HT-29 (cell line): ENCODE results near the gene POLDIP2. TPM values are rescaled to one million over a fixed set of nuclear protein-coding genes. Genes with fewer than 3 reads are reported as not detected.
"Not testable (repeated sequence)": the region's sequence is repeated elsewhere in the genome, so short reads cannot be mapped to it uniquely, and the experiment has no call there.

Source experiments
- DNase-seq: peaks from one replicate; pipeline ENCODE4 v3.0.0-alpha.2; 2015; ENCODE audit warnings: low spot score
- total RNA-seq: library from RNA; depleted of rRNA; stranded (reverse); fragments of >200 nt; shearing (Covaris generic); gene quantifications from 2 replicates; pipeline ENCODE4 v1.2.3, GENCODE V29; 2014

POLDIP2 gene
- total RNA-seq, 1 experiment from 2014 or later, result 146 TPM

GRCh38 chr17:28365487-28365886, 8.2 kb upstream of the POLDIP2 start:
- DNase-seq, result no peak

DNA sequence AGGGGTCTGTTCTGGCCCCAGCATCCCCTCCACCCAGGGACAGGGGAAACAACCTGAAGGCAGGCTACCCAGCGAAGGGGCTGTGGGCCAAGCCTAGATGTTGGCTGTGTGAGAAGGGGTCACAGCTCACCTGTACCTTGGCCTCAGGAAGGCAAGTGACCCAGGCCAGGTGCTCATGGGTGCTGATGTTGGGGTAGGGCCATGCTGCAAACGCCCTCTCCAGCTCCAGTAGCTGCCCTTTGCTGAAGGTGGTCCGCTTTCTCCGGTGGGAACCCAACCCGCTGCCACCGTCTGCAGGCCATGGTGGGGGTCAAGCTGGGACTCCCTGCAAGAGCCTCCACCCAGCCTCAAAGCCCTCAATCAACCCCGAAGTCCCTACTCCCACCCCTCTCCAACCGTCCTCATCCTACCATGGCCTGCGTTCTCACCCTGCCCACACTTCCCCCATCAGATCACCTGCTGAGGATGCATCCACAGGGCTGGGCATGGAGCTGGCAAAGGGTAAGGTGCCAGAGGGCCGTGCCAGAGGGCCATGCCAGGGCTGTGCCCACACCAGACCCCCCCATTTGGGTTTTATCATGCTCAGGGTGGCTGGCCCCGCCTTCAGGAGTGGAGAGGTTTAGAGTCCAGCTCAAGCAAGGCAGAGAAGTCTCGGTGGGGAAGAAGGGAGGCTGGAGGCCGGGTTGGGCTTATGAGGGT, 7.5 kb upstream of the POLDIP2 start, which contains the start of gene SEBOX:
TSS of gene SEBOX (minus strand) at position 535 of the 699 bp plus-strand sequence. CDS start at position 487, 48 bp downstream.
- DNase-seq, result no peak

GRCh38 chr17:28363776-28364650, 6.7 kb upstream of the POLDIP2 start:
- no peak for DNase-seq

GRCh38 chr17:28363186-28363585, 5.9 kb upstream of the POLDIP2 start:
- DNase-seq, result no peak

- no peak for DNase-seq
Observed at GRCh38 chr17:28357901-28358197, 522 bp upstream of the POLDIP2 start.

GRCh38 chr17:28350271-28350670, 7.1 kb downstream of the POLDIP2 start:
- DNase-seq, result no peak

DNA sequence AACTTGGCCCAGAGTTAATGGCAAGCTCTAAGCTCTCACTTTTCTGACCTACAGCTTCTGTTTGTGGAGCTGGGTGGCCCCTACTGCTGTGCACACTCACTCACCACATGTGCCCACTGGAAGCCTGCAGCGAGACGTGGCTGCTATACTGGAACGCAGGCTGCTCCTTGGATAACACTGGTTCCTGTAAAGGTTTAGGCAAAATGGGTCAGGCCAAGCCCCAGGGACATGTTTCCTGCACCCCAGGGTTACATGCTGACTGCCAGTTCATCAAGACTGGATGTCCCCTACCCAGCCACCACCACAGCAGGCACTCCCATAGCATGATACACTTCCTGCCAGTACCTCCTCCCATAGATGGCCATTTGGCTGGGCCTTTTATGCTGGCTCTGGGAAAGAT, 8.3 kb downstream of the POLDIP2 start:
- DNase-seq, result no peak

GRCh38 chr17:28347261-28347891, 10.0 kb downstream of the POLDIP2 start:
- no peak for DNase-seq

DNA sequence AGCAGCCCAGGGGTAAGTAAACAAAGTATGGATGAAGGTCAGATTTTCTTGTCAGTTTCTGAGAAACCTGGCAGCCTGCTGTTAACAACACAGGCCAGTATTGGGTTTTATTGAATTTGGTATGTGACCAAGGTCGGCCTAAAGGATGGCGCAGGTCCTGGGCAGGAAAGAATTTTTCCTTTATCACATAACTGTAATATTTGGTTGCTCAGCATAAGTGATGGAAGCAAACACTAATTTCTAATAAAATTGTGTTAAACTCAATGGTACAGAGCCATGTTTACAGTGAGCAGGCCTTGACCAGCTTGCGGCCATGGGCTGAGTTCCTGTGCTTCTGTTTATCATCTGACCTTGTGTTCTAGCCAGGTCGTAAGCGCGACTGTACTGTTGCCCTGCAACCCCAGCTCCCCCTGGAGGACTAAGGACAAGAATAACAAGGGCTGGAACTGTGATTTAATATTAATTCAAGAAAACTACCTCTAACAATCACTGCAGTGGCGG, 10.5 kb downstream of the POLDIP2 start:
- DNase-seq, result peak; percentile 40

GRCh38 chr17:28346199-28346580, 11.1 kb downstream of the POLDIP2 start:
- no peak for DNase-seq

DNA sequence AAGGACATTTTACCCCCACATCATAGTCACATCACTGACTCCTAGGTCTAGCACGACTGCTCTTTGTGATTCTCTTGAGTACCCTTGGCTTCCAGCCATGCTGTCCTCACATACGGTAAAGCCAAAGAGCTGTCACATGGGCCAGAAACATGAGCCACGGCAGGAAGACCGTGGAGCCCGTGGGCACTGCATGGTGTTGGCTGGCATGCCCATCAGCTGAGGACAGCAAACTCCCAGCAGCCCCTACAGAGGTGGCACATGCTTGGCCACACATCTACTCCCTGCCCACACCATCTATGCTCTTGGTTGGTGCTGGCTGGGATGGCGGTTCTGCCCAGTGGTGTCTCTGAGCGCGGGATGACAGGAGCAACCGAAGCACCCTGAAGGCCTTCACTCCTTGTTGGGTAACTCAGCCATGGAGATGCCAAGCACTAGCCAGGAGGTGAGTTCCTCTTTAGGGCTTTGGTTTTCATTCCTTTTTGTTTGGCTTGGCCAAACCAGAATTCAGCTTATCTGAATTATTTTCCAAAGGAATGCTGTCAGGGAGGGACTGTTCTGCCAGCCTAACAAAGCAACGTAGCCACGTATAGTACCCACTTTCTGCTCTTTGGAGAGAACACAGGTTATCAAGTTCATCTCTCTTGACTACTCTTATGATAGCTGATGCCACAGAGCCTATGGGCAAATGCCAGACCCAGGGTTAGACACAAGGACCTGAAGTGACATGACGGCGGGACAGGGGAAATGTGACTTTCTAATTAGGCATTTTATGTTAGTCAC, 11.7 kb downstream of the POLDIP2 start:
- no peak for DNase-seq

GRCh38 chr17:28344435-28344901, 12.9 kb downstream of the POLDIP2 start:
- DNase-seq, result no peak

DNA sequence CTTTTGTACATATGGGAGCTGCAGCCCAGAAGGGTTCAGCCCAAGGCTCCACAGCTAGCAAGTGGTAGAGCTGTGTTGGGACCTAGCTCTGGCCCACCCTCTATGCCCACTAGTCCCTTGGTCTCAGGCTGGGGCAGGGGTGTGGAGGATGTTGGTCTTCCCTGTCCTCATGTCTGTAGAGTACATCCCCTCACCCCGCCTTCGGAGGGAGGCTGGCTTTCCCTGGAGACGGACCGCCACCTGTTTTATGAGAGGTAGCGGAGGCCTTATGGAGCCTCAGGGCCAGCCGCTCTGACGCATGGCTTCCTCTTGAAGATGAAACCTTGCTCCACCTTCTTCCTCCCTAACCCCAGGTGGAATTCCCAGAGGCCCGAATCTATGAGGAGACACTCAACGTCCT, 13.3 kb downstream of the POLDIP2 start:
- no peak for DNase-seq

- no peak for DNase-seq
Observed at GRCh38 chr17:28343491-28343932, 13.8 kb downstream of the POLDIP2 start.

- DNase-seq, result no peak
Observed at GRCh38 chr17:28342313-28342712, 15.0 kb downstream of the POLDIP2 start.

- no peak for DNase-seq
Observed at GRCh38 chr17:28341516-28341915, 15.8 kb downstream of the POLDIP2 start.

DNA sequence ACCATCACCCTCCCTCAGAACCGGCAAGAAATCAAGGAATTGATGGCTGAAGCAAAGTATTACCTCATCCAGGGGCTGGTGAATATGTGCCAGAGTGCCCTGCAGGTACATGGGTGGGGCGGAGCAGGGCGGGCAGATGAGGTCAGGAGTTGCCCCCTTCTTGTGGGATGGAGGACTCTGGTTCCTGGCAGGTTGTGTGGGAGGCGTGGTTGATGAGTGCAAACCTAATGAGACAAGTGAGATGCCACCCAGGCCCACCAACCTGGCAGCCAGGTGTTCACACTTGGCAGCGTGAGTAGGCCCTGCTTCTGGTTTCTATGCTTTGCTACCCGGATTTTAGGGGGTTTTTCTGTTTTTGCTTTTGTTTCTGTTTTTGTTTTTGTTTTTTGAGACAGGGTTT, 17.0 kb downstream of the POLDIP2 start:
- no peak for DNase-seq

DNA sequence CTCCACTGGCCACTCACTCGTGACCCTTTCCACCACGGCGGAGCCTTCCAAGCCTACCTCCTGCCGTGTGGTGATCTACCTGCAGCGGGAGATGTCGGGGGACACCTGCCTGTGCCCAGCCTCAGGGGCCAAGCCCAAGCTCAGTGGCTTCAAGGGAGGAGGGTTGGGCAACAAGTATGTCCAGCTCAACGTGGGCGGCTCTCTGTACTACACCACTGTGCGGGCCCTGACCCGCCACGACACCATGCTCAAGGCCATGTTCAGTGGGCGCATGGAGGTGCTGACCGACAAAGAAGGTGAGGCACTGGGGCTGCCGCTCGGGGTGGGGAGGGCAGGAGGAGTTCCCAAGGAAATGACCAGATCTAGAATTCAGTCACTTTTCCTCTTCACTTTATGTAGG, 17.9 kb downstream of the POLDIP2 start:
- no peak for DNase-seq

DNA sequence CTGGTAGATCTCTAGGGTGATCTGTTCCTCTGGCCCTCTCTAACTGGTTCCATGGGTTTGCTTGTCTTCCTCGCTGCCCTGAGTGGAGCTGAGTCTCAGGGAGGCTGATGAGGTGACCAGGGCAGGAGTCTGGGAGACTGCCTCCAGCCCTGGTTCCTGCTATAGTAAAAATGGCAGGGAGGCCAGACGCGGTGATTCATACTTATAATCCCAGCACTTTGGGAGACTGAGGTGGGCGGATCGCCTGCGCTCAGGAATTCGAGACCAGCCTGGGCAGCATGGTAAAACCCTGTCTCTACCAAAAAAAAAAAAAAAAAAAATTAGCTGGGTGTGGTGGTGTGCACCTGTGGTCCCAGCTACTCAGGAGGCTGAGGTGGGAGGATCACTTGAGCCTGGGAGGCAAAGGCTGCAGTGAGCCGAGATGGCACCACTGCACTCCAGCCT, 18.5 kb downstream of the POLDIP2 start:
- DNase-seq, result not testable (repeated sequence)

DNA sequence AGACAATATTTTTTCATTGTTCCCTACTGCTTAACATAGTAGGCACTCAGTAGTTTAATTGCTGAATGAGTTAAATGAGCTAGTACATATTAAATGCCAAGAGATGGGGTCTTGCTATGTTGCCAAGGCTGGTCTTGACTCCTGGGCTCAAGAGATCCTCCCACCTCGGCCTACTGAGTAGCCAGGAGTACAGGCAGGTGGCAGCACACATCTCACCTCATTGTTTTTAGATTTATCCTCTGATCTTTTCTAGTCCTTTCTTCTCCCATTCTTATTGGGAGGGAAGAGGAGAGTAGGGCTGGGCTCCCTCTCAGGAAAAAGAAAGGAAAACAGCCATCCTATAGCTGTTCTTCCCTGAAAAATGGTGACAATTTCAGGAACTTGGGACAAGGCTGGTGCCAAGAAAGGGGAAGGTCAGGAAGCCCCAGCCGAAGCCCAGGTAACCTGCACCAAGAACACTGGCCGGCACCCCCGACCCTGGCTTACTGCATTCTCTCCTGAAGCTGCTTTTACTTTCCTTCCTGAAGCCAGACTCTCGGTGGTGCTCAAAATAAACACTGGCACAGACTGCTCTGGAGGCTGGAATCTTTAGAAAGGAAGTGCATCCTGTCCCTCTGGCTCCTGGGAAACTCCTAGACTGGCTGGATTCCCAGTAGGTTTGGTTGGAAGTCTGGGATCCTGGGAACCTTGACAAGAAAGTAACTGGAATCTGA, 19.1 kb downstream of the POLDIP2 start:
- DNase-seq, result no peak
